ENCODE measurements around the gene HIBADH.
A peak's percentile ranks its signal among the peaks of the same experiment; 100 is the strongest.
"Not testable (repeated sequence)": the region's sequence is repeated elsewhere in the genome, so short reads cannot be mapped to it uniquely, and the experiment has no call there.

The HIBADH gene

GRCh38 chr7:27678617-27679260, 16.1 kb upstream of the HIBADH start:
- peak; percentile 18 for DNase-seq (ENCODE audit: low read depth)

DNA sequence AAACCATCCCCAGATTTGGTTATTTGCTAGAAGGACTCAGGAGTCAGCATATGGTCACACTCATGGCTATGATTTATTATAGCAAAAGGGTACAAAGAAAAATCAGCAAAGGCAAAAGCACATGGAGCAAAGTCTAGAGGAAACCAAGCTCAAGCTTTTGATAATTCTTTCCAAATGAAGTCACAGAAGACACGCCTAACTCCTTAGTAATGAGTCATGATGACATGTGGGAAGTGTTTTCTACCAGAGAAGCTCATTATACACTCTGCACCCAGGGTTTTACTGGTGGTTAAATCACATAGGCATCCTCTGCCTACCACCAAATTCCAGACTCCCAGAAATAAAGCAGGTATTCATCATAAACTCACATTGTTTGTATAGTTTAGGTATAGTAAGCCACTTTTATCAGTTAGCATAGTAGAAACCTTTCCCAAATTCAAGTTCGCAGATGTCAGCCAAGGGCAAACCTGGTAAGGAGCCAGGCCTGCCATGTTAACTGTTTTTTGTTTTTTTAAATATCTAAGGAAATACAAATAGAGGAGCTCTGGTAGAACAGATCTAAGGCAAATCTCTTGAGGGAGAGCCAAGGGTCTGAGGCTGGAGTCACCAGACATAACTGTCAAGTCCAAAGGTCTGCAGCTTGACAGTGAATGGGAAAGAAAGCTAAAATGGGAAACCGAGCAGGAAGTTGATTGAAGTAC, 15.4 kb upstream of the HIBADH start:
- DNase-seq (ENCODE audit: low read depth) = peak; percentile 97

DNA sequence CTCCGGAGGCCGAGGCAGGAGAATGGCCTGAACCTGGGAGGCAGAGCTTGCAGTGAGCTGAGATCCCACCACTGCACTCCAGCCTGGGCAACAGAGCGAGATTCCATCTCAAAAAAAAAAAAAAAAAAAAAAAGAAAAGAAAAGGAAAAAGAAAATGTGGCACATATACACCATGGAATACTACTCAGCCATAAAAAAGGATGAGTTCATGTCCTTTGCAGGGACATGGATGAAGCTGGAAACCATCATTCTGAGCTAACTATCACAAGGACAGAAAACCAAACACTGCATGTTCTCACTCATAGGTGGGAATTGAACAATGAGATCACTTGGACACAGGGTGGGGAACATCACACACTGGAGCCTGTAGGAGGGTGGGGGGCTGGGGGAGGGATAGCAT, 11.4 kb upstream of the HIBADH start:
- not testable (repeated sequence) for DNase-seq (ENCODE audit: low read depth)

GRCh38 chr7:27671675-27672074, 9.0 kb upstream of the HIBADH start:
- DNase-seq (ENCODE audit: low read depth) = no peak

DNA sequence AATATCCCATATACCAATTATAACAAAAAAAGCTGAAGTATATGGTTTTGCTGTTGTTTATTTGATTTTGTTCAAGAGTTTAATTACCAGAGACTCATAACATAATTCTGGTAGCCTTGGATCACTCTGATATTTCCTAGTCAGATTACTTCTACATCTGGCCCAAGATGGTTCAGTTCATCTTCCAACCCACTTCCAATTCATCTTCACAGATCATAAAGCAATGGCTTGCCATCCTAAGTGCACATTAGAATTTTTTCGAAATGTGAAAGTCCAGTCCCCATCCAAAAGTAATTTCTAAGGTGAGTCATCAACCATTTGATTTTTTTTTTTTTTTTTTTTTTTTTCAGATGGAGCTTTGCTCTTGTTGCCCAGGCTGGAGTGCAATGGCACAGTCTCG, 8.0 kb upstream of the HIBADH start:
- no peak for DNase-seq (ENCODE audit: low read depth)

DNA sequence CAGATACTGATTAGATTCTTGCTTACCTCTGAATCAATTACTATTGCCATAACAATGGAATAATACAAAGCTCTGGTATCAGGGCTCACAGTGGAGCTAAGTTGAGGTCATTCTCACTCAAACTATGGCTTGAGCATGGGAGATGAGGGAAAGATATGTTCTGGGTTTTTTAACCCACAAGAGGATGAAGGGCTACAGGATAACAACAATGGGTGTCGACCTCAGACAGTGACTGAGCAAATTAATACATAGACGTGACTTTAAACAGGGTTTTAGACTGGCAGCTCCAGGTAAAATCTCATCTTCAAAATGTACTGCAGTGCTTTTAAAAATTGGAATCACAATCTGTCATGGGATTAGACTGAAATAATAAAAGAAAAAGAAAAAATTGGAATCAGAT, 7.5 kb upstream of the HIBADH start:
- no peak for DNase-seq (ENCODE audit: low read depth)

DNA sequence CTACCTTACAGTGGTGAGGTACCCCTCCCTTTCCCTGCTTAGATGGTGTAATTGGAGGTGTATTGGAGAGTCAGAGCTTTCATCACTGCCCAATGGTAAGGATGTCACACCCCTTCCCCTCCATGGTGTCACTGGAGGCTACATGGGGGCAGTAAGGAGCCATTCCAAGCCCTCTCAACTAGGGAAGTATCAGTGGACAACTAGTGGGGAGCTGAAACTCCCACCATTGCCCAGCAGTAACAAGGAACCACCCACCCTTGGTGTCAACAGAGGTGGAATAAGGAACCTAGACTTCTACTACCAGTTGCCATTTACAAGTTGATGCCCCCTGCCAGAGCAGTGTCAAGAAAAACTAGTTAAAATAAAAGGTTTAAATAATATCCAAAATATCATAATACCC, 2.8 kb upstream of the HIBADH start:
- no peak for DNase-seq (ENCODE audit: low read depth)

GRCh38 chr7:27663989-27664331, 1.3 kb upstream of the HIBADH start:
- no peak for DNase-seq (ENCODE audit: low read depth)

DNA sequence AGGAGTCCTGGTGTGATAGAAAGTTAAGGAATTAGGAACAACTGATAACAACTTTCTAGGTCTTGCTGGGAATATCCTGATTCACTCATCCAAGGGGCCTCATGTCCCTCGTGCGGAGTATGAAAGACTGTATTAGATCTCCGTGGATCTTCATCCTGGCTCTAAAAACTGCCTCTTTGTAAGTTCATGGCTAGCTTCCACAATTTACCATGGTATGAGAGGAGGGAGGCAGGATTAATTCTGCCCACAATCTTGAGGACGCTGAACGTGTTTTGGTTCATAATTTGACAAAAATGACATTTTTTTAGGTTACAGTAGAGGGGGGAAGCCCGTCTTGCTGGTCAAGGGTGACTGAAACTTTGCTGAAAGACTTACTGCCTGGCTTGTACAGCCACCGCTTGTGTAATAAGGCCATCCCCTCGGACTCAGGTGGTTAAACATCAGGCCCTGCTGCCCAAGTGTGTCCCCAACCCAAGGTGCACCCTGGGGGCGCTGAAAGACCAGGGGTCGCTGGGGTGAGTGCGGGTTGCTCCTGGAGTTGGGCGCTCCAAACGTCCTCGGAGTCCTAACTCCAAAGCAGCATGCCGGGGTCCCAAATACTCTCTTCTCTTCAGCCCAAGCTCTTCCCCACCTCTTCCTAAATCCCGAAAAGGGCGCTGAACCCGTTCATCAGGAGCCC, 733 bp downstream of the HIBADH start:
- DNase-seq (ENCODE audit: low read depth) = peak; percentile 38

- no peak for DNase-seq (ENCODE audit: low read depth)
These were observed 6.0 kb downstream of the HIBADH start for GRCh38 chr7:27656724-27657123.

- no peak for DNase-seq (ENCODE audit: low read depth)
These were observed 7.5 kb downstream of the HIBADH start for GRCh38 chr7:27655184-27655583.

- no peak for DNase-seq (ENCODE audit: low read depth)
These were observed 10.2 kb downstream of the HIBADH start for GRCh38 chr7:27652518-27652917.

- peak; percentile 65 for DNase-seq (ENCODE audit: low read depth)
These were observed 11.0 kb downstream of the HIBADH start for GRCh38 chr7:27651702-27652101.

- no peak for DNase-seq (ENCODE audit: low read depth)
These were observed 12.4 kb downstream of the HIBADH start for GRCh38 chr7:27650283-27650682.

DNA sequence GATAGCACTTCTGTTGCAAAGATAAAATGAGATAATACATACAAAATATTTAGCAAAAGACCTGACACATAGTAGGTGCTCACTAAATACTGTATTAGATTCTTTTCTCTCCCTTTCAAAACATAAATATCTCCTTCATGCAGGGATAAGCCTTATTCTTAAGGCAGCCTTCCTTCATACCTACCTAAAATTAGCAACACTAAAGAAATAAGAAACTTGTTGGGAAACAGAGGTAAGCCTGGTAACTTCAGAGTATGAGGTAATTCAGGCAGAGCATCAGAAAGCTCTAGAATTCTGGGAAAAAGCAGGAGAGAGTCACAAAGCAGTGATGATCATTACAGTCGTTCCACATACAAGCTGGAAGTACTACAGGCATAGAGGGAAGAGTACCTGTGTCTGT, 15.2 kb downstream of the HIBADH start:
- DNase-seq (ENCODE audit: low read depth) = no peak

- peak; percentile 96 for DNase-seq (ENCODE audit: low read depth)
These were observed 15.6 kb downstream of the HIBADH start for GRCh38 chr7:27647046-27647445.

DNA sequence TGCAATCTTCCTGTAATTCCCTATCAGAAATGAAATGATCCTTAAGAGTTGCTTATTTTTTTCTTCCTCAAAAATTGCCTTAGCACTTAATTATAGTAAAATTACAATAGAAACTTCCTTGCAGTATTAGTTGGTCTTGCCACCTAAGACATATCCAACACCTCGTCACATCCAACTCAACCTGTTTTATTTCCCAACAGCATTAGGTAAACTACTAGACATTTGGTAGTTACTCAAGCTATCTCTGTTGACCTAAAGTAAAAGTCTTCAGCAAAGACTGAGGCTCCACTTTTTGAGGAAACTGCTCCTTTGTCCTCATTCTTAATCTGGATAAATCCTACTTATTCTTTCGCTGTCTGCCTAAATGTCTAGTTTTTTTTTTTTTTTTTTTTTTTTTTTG, 20.4 kb downstream of the HIBADH start:
- no peak for DNase-seq (ENCODE audit: low read depth)

GRCh38 chr7:27641581-27642230, 21.0 kb downstream of the HIBADH start:
- DNase-seq (ENCODE audit: low read depth) = peak; percentile 50

DNA sequence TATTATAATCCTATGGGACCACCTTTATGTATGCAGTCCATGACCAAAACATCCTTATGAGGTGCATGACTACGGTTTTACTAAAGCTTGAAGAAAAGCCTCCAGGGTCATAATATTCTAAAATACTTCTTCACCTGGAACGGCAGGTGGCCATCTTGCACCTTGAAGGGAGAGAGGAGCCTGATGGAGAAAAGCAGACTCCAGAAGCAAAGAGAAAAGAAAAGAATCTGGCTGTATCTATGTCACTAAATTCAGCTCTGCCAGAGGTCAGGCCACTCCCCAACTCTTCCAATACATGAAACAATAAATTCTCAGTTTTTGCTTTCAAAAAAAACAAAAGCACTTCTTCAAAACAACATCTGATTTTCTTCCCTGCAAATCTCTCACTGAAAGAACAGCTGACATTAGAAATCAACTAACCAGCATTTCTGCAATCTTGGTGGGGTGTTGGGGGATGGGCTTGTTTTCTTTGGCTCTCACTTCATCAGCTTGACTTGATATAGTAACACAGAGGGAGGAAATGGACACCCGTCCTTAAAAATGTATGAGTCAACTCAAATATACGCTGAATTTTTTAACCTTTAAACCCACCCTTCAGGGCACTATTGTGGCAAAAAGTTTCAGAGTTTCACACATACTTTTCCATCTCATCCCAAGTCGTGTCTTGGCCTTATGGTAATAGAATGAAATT, 21.7 kb downstream of the HIBADH start:
- peak; percentile 92 for DNase-seq (ENCODE audit: low read depth)

GRCh38 chr7:27639851-27640250, 22.8 kb downstream of the HIBADH start:
- DNase-seq (ENCODE audit: low read depth) = no peak

- not testable (repeated sequence) for DNase-seq (ENCODE audit: low read depth)
These were observed 23.6 kb downstream of the HIBADH start for GRCh38 chr7:27639048-27639447.

GRCh38 chr7:27636326-27637006, 26.2 kb downstream of the HIBADH start:
- no peak for DNase-seq (ENCODE audit: low read depth)
